ENCODE data around the gene VPS16.

Gene VPS16

GRCh38 chr20:2797136-2797983 is 43.2 kb upstream of the VPS16 start:
- Histone ChIP-seq H3K9me2 (replicated peaks; ENCODE audit: insufficient read depth, low read length) (no peaks in the 10 kb centered on the region), H3K4me2 (ENCODE audit: low read depth, low read length, poor library complexity, severe bottlenecking) (no peak overlapping the region), H3K27ac (ENCODE audit: low read depth, low read length) (no peak overlapping the region), H3F3A (ENCODE audit: insufficient read depth) (no peaks in the 10 kb centered on the region), H3K4me3 (ENCODE audit: insufficient read depth, low read length, poor library complexity, severe bottlenecking) (no peak overlapping the region), H3K9me3 (ENCODE audit: insufficient read depth, low read length) (no peaks in the 10 kb centered on the region), H3K9ac (ENCODE audit: low read length) (no peak overlapping the region), H4K20me1 (ENCODE audit: low read depth, low read length) (no peaks in the 10 kb centered on the region), H3K27me3 (ENCODE audit: low read length) (no peaks in the 10 kb centered on the region), H3K36me3 (ENCODE audit: low read length) (no peaks in the 10 kb centered on the region), H2AFZ (ENCODE audit: low read depth, low read length, severe bottlenecking) (no peak overlapping the region), H3K79me2 (ENCODE audit: insufficient read depth, low read length) (no peaks in the 10 kb centered on the region)
- no peak for TF ChIP-seq EZH2phosphoT487 (conservative IDR thresholded peaks at IDR 0.05; ENCODE audit: low read length)
- TF ChIP-seq, protein P1, sequence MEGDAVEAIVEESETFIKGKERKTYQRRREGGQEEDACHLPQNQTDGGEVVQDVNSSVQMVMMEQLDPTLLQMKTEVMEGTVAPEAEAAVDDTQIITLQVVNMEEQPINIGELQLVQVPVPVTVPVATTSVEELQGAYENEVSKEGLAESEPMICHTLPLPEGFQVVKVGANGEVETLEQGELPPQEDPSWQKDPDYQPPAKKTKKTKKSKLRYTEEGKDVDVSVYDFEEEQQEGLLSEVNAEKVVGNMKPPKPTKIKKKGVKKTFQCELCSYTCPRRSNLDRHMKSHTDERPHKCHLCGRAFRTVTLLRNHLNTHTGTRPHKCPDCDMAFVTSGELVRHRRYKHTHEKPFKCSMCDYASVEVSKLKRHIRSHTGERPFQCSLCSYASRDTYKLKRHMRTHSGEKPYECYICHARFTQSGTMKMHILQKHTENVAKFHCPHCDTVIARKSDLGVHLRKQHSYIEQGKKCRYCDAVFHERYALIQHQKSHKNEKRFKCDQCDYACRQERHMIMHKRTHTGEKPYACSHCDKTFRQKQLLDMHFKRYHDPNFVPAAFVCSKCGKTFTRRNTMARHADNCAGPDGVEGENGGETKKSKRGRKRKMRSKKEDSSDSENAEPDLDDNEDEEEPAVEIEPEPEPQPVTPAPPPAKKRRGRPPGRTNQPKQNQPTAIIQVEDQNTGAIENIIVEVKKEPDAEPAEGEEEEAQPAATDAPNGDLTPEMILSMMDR (IDR thresholded peaks at IDR 0.05; ENCODE audit: insufficient read depth, low read length, poor library complexity, severe bottlenecking) = no peak

DNA sequence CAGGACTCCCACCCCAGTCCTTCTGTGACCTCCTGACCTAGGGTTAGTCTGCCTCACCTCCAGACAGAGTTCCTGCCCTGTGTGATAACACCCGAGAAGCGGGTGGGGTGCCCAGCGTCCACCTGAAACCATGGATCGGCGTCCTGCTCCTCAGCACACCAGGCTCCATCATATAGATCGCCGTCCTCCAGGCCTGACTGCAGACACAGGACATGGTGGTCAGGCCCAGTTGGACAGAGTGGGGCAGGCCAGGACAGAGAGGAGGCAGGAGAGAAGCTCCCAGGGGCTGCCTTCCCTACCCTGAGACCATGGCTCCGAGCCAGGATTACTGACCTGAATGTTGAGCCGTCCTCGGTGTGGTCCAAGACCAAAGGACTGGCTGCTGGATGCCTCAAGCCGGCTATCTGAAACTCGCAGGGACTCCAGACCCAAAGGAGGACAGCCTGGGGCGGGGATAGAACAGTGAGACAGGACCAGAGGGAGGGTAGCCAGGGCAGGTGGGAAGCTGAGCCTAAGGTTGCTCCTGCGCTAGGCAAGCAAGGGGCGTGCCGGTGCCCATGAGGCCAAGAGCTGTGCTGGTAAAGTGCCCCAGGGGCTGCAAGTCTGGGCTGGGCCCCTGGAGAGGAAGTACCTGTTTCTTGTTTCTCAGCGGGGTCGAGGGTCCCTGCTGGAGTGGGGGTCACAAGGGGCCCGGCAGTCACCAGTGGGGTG is 42.3 kb upstream of the VPS16 start:
- Histone ChIP-seq H3F3A (ENCODE audit: insufficient read depth) (no peaks in the 10 kb centered on the region), H3K4me3 (ENCODE audit: insufficient read depth, low read length, poor library complexity, severe bottlenecking) (no peak overlapping the region), H3K27me3 (ENCODE audit: low read length) (no peaks in the 10 kb centered on the region), H3K4me2 (ENCODE audit: low read depth, low read length, poor library complexity, severe bottlenecking) (no peak overlapping the region), H3K9ac (ENCODE audit: low read length) (no peak overlapping the region), H4K20me1 (ENCODE audit: low read depth, low read length) (no peaks in the 10 kb centered on the region), H3K27ac (ENCODE audit: low read depth, low read length) (no peak overlapping the region), H3K9me3 (ENCODE audit: insufficient read depth, low read length) (no peaks in the 10 kb centered on the region), H2AFZ (ENCODE audit: low read depth, low read length, severe bottlenecking) (no peak overlapping the region), H3K36me3 (ENCODE audit: low read length) (no peaks in the 10 kb centered on the region), H3K9me2 (replicated peaks; ENCODE audit: insufficient read depth, low read length) (no peaks in the 10 kb centered on the region), H3K79me2 (ENCODE audit: insufficient read depth, low read length) (no peaks in the 10 kb centered on the region)
- no peak for TF ChIP-seq EZH2phosphoT487 (conservative IDR thresholded peaks at IDR 0.05; ENCODE audit: low read length)
- TF ChIP-seq, protein P1 (IDR thresholded peaks at IDR 0.05; ENCODE audit: insufficient read depth, low read length, poor library complexity, severe bottlenecking) = no peak

DNA sequence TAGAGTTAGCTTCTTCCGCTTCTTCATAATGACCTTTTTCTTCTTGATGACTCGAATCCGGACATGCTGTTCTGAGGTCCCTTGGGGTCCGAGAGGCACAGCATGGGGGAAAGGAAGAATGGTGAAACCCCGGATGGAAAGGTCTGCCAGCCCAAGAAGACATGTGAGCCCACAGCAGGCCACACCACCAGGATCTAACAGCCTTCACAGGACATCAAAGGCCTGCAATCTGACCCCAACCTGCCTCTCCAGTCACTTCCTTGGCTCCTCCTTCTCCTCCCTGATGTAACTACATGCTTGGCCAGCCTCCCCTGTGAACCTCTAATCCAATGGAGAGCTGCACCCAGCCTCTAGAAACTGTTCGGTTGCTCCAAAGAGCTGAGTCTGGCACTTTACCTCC is 41.7 kb upstream of the VPS16 start:
- Histone ChIP-seq H3F3A (ENCODE audit: insufficient read depth) (no peaks in the 10 kb centered on the region), H3K36me3 (ENCODE audit: low read length) (no peaks in the 10 kb centered on the region), H4K20me1 (ENCODE audit: low read depth, low read length) (no peaks in the 10 kb centered on the region), H3K9me3 (ENCODE audit: insufficient read depth, low read length) (no peaks in the 10 kb centered on the region), H3K4me3 (ENCODE audit: insufficient read depth, low read length, poor library complexity, severe bottlenecking) (no peak overlapping the region), H2AFZ (ENCODE audit: low read depth, low read length, severe bottlenecking) (no peak overlapping the region), H3K4me2 (ENCODE audit: low read depth, low read length, poor library complexity, severe bottlenecking) (no peak overlapping the region), H3K27ac (ENCODE audit: low read depth, low read length) (no peak overlapping the region), H3K27me3 (ENCODE audit: low read length) (no peaks in the 10 kb centered on the region), H3K79me2 (ENCODE audit: insufficient read depth, low read length) (no peaks in the 10 kb centered on the region), H3K9ac (ENCODE audit: low read length) (no peak overlapping the region), H3K9me2 (replicated peaks; ENCODE audit: insufficient read depth, low read length) (no peaks in the 10 kb centered on the region)
- no peak for TF ChIP-seq EZH2phosphoT487 (conservative IDR thresholded peaks at IDR 0.05; ENCODE audit: low read length)
- TF ChIP-seq, protein P1 (IDR thresholded peaks at IDR 0.05; ENCODE audit: insufficient read depth, low read length, poor library complexity, severe bottlenecking) = no peak

All from SU-DHL-6 (cell line).